8988T (cell line): Measurements from ENCODE around the gene NSG1.
A peak's percentile ranks its signal among the peaks of the same experiment; 100 is the strongest.
"Not testable (repeated sequence)": the region's sequence is repeated elsewhere in the genome, so short reads cannot be mapped to it uniquely, and the experiment has no call there.

Experiments
- DNase-seq: peaks from one replicate; pipeline ENCODE4 v3.0.0; 2011

The NSG1 gene

DNA sequence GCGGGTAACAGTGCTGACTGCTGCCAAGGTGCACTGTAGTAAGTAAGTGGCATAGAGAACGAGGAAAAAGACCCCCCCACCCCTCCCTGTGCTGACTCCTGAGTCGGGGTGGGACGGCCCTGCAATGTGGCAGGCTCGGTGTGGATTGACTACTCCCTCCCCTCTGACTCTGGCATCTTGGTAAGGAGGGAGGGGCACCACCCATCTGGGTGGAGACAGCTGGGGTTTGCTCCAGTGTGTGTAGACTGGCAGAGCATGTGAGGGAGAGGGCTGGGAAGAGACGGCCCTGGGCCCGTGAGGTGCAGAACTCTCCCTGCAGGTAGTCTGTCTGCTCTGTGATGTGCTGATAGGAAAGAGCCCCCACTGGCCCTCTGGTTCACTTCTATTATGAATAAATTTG lies 31.0 kb downstream of the NSG1 start:
- no peak for DNase-seq

DNA sequence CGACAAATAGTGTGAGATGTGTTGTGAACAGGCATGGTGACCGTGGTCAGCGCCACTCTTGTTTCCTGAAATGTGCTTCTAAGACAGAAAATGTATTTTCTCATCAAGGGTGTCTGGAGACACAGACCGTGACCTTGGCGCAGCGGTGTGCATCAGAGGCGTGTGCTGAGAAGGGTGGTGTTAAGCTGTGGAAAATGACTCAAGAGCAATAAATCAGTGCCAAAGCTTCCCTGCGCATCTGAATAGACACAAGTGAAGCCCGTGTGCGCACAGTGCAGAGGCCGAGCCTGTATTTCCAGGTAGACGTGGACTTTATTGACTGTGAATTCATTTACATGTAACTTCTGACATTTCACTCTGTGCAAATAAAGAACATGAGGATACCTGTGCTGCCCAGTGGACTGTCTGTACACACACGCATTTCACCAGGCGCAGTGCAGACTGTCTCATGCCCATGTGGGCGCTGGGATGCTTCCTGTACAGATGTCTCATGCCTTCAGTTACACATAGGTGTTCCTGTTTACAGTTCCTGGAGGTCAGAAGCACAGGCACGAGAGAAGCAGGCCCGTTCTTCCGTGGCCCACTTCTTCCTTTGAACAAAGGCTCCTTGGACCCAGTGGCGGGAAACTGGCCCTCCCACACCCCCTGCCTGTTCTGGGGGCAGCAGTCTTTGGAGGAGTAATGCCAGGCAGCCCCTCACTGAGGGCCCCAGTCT lies 31.9 kb downstream of the NSG1 start:
- no peak for DNase-seq

- no peak for DNase-seq
Observed at GRCh38 chr4:4419896-4420295, 33.0 kb downstream of the NSG1 start.

- no peak for DNase-seq
Observed at GRCh38 chr4:4420421-4420820, 33.5 kb downstream of the NSG1 start.

DNA sequence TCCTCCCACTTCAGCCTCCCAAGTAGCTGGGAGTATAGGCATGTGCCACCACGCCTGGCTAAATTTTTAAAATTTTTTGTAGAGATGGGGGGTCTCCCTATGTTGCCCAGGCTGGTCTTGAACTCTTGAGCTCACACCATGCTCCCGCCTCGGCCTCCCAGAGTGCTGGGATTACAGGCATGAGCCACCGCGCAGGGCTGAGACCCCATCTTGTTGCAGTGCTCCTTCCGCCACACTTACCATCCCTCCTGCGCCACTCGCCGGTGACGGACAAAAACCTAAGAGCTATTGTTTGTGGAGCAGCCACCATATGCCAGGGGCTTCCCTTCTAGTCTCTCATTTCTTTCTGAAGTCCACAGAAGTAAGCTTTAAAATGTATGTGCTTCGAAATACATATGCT lies 34.5 kb downstream of the NSG1 start:
- DNase-seq: no peak

- not testable (repeated sequence) for DNase-seq
Observed at GRCh38 chr4:4422117-4422516, 35.2 kb downstream of the NSG1 start.

GRCh38 chr4:4422856-4423499 lies 36.1 kb downstream of the NSG1 start:
- no peak for DNase-seq

DNA sequence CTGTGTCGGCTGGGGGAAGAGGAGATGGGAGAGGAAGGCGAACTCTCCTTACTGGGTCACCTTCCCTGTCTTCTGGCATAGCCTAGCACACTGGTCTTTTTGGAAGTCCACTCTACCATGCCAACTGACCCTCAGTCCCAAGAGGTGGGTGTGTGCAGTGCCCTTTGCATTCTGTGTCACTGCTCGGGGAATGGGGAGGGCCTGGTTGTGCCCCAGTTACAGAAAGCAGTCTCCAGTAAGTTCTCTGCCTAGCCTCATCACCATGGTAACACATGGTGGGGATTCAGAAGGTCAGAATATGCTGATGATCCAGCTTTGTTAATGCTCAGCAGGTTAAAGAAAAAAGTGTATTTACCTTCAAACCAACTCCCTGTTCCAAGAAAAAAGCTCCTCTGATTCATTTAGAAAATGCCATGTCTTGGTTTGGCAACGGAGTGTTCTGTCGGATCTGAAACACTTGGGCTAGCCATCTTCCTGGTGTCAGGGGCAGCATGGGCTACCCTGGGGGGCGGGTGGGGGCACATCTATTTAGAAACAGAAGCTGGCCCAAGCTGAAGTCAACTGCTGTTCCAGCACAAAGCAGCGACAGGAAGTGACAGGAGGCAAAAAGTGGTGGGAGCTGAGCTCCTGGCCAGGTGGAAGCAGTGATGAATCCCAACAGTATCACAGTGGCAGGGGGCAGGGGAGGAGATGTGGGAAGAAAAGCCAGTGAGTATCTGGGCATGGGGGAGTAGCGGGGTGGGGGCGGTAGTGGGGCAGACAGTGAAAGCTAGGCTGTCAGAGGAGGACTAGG lies 37.0 kb downstream of the NSG1 start:
- no peak for DNase-seq

DNA sequence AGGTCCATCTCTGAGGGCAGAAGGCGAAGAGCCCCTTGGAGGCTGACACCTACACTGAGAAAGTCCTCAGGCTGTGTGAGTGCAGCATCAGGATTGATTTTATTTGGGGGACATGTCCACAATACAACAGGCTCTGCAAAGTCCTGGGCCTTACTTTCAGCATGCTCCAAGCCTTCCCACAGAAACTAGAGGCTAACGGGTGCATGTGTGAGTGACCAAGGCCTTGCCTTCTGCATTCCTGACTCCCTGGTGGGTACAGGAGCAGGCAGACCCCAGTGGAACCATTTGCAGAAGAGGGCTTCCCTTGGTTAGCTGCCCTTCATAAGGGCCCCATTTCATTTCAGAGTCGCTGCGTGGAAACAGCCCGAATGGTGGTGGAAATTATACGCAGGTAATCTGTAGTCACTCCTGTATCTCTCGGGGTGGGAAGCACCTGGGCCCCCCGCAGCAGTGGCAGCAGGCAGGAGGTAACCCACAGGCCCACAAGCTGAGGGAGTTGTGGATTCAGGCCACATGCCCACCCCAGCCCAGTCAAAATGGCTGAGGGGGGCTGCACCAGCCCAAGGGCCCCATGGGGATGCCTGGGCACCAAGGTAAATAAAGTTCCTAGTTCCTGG lies 37.7 kb downstream of the NSG1 start:
- no peak for DNase-seq

DNA sequence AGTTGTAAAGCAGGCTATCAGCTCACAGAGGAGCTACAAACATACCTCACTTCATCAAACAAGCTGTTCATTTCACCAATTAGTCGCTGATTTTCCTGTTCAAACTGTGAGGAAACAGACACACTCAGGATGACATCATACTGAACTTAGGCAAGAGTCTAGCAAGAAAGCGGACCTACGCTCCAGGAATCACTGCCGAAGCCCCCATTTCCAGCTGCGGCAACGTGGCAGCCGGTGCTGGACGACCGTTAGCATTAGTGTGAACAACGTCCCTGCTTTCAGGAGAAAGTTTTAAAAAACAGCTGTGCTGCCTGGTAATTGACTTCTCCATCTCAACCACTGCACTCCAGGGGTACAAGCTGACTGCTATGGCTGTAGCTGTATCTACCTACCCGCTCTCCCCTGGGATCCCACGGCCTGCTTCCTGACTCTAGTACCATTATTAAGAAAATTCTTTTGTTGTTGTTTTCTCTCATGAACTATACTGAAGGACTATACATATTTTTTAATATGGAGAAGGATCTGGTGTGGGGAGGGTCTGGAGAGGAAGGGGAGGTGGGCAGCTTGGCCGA lies 38.3 kb downstream of the NSG1 start:
- no peak for DNase-seq

- DNase-seq: no peak
Observed at GRCh38 chr4:4425696-4426095, 38.8 kb downstream of the NSG1 start.

GRCh38 chr4:4426511-4427120 lies 39.7 kb downstream of the NSG1 start:
- DNase-seq: no peak

GRCh38 chr4:4427121-4427870 lies 40.4 kb downstream of the NSG1 start:
- DNase-seq: no peak

- DNase-seq: no peak
Observed at GRCh38 chr4:4427886-4428285, 41.0 kb downstream of the NSG1 start.

DNA sequence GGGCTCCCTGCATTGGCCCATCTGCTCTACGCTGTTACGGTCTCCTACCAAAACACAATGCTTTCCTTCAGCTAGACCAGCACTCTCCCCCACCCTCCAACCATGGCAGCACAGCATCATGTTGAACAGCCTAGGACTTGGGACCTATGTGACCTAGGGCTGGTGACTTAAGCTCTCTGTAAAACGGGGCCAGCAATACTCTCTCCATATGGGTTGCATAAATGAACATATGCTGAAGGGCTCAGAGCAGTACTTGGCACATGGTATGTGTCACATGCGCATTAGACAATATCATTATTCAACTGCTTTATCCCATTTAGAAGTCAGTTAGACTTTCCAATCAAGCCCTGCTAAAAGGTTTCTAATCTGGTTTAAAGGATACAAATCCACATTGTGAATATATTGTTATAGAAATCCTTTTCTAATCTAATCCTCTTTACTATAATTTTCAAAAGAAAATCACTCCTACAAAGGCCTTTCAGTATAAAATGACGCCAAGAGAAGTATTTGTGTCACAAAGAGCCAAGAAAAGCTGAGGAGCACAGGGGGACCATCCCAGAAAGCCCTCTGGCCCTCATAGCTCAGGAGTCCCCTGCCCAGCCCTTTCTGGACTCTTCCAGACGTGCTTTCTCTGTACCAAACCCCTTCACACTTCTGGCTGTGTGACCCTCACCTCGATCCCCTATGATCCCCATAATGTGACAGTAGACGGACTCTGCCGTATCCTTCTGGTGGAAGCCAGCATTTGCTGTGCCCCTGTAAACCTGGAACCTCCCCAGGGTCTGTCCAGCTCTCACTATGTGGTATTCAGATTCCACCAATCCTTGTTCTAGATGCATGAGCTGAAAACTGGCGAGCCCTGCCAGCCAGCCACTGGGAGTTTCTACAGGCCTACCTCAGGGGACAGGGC lies 42.3 kb downstream of the NSG1 start:
- DNase-seq: no peak

DNA sequence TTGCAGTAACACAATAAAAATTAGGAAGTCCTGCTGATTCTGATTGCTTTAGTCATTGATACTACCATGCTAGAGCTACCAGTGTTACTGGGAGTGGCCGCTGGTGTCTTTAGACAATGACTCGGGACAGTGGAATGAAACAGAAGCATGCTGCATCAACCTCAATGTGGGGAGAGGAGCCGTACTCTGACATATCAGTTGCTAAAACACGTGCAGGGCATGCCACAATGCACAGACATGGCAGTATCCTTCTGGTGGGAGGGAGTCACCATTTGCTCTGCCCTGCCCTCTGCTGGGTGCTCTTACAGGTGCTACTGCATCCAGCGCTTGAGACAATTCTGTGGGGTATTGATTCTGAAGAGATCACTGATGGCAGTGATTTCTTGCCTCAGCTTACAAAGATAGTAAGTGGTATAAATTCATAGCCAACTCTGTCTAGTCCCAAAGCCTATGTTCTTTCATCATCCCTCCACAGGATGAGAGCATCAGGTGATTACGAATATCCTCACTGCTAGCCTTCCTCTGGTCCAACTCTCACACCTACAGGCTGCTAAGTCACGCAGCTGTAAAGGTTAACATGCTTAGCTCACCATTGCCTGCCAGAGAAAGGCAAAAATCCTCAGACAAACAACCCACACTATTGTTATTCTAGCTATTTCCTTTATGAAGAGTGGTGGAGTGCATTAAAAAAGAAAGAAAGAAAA lies 43.7 kb downstream of the NSG1 start:
- peak; percentile 65 for DNase-seq

DNA sequence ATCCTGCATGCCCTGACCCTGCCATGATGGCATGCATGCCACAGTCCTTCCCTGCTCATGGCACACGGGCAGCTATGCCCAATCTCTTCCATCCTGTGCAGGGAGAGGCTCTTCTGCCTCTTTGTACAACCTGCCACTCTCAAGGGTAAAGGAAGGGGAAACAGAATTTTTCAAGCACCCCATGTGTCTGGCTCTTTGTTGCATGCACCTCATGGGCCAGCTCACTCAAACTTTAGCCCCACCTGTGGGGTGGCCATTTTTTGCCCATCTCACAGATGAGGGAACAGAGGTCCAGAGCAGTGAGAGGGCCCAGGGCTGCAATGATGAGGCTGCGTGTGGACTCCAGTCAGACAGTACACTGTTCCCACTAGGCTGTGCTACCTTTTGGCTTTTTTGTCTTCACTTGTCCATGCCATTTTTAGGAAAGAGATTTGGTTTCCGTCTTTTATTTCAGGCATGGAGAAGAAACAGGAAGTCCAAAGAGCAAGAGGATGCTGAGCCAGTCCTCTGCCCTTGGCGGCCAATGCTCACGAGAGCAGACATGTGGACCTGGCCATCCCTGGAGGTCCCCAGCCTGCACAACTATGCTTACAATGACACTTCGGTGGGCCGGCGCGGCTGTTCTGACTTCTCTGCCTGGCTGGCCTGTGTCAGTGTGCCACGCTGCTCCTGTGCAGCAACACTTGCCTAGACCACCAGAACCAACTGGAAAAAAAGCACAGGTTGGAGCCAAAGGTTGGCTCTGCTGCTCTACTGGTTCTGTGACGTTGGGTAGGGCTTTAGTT lies 45.6 kb downstream of the NSG1 start:
- DNase-seq: no peak

DNA sequence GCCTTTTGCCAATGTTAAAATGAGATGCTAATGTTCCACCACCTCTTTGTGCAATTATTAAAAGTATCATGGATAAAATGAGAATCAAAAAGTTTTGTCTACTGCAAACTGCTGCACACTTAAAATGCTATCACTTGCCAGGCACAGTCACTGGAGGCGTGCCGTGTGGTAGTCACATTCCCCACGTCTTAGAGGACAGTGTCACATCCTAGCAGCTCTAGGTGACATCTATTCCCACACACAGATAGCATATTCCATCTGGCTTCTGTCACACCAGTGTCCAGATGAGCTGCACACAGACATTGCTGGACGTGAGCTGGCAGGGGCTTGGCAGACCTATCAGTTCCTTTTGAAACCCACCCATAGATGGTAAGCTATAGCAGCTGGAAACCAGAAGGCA lies 47.0 kb downstream of the NSG1 start:
- DNase-seq: no peak

GRCh38 chr4:4436244-4436823 lies 49.4 kb downstream of the NSG1 start:
- DNase-seq: no peak
